H1 (cell line): ENCODE results near the gene CYB5B. TPM values are rescaled to one million over a fixed set of nuclear protein-coding genes. Genes with fewer than 3 reads are reported as not detected.

Experiments
- EGR1 ChIP-seq: IDR thresholded peaks from 2 replicates; pipeline ENCODE4 v1.6.1; 2011; ENCODE audit warnings: low read depth, low read length, borderline replicate concordance
- GTF2F1 ChIP-seq: IDR thresholded peaks from 2 replicates; pipeline ENCODE4 v1.6.1; 2012; ENCODE audit warnings: low read depth, low read length, improper control_type of control experiment, borderline replicate concordance
- HDAC6 ChIP-seq: IDR thresholded peaks from one replicate; pipeline ENCODE4 v1.7.1; 2012; ENCODE audit warnings: low read depth, mild to moderate bottlenecking, inconsistent platforms, low read length, moderate library complexity
- KDM1A ChIP-seq: fragments of 200-600, 300-600 bp; sonication (generic); IDR thresholded peaks from 2 replicates; pipeline ENCODE4 v1.7.1; 2016; ENCODE audit warnings: mild to moderate bottlenecking, low read length, borderline replicate concordance
- MAFK ChIP-seq: IDR thresholded peaks from 2 replicates; pipeline ENCODE4 v1.6.1; 2012; ENCODE audit warnings: low read depth, mild to moderate bottlenecking, improper control_type of control experiment, low read length
- RNF2 ChIP-seq: fragments of 200-900, 300-1000 bp; sonication (generic); IDR thresholded peaks from 2 replicates; pipeline ENCODE4 v1.7.1; 2016; ENCODE audit warnings: borderline replicate concordance, low read depth, mild to moderate bottlenecking, antibody characterized with exemption, low read length; ENCODE audit not compliant: poor library complexity, severe bottlenecking; ENCODE audit errors: missing control alignments
- polyA plus RNA-seq, 7 experiments: library from polyadenylated mRNA; depleted of rRNA in 3 of 7; stranded (reverse) in 5 of 7; unstranded in 2 of 7; fragments of >200 nt in 5 of 7; fragments of 200-250 nt in 2 of 7; gene quantifications; 1 replicate in 5 of 7; 2 replicates in 1 of 7; 4 replicates in 1 of 7; pipeline versions ENCODE4 v1.2.1 to v1.2.3, GENCODE V29; 2011 to 2013; ENCODE audit warnings: missing spikeins in 2 of 7, mixed read lengths in 2 of 7
- total RNA-seq: library from RNA; stranded (reverse); fragmentation: NEBNext Ultra II Directional; extraction: Animal tissue kit (Norgen Biotek cat#: 25700); gene quantifications from 2 replicates; pipeline ENCODE4 v1.2.1, GENCODE V29; 2021
- TF ChIP-seq, protein P1 (sequence below): IDR thresholded peaks from 2 replicates; pipeline ENCODE4 v1.6.1; 2011; ENCODE audit warnings: low read length, improper control_type of control experiment
- TF ChIP-seq, protein P2 (sequence below): fragments of 300-600 bp; sonication (generic); IDR thresholded peaks from 2 replicates; pipeline ENCODE4 v1.7.1; 2012; ENCODE audit warnings: low read length, moderate library complexity, mild to moderate bottlenecking, inconsistent platforms; ENCODE audit not compliant: insufficient replicate concordance

Gene CYB5B
- total and polyA plus RNA-seq, 2 of the 8 experiments (the other 6 are each of a cell fraction or from before 2014, with no cell fraction given) = 108 to 127 TPM

DNA sequence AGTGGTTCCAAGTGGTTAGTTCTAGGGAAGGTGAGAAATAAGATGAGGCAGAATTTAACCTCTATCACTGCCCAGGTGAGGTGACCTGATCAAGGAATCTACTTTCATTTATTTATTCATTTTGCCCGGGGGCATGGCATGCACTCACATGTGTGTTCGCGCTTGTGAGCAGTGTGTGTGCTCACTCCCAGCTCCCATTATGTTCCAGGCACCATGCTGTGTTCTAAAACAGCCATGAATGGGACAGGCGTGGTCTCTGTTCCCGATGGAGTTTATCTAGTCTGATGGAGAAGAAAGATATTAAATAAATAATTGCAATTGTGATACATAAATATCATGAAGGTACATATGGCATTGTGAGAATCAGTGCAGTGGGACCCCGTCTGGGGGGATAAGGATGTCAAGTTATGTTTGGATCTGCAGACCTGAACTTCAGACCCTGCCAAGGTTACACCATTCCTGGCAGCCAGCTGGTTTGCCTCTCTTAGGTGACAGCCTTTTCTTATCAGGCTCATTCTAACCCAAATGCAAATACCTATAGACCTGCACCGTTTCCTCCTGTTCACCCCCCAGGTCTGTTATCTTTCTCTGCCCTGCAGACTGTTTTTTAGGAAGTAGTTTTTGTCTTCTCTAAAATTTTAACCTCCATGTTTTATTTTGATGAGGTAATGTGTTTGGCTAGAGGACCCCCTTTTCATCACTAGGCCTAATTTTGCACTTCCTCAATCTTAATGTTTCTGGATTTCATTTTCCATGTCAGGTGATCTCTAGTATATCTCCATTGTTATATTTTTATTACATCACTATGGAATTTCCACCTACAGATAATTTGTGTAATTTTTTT, 11.8 kb downstream of the CYB5B start (continued):
- no peak for TF ChIP-seq GTF2F1
- no peak for TF ChIP-seq EGR1
- TF ChIP-seq, protein P1, sequence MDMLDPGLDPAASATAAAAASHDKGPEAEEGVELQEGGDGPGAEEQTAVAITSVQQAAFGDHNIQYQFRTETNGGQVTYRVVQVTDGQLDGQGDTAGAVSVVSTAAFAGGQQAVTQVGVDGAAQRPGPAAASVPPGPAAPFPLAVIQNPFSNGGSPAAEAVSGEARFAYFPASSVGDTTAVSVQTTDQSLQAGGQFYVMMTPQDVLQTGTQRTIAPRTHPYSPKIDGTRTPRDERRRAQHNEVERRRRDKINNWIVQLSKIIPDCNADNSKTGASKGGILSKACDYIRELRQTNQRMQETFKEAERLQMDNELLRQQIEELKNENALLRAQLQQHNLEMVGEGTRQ = no peak
- TF ChIP-seq HDAC6 = no peak
- TF ChIP-seq MAFK = no peak
- TF ChIP-seq, protein P2, sequence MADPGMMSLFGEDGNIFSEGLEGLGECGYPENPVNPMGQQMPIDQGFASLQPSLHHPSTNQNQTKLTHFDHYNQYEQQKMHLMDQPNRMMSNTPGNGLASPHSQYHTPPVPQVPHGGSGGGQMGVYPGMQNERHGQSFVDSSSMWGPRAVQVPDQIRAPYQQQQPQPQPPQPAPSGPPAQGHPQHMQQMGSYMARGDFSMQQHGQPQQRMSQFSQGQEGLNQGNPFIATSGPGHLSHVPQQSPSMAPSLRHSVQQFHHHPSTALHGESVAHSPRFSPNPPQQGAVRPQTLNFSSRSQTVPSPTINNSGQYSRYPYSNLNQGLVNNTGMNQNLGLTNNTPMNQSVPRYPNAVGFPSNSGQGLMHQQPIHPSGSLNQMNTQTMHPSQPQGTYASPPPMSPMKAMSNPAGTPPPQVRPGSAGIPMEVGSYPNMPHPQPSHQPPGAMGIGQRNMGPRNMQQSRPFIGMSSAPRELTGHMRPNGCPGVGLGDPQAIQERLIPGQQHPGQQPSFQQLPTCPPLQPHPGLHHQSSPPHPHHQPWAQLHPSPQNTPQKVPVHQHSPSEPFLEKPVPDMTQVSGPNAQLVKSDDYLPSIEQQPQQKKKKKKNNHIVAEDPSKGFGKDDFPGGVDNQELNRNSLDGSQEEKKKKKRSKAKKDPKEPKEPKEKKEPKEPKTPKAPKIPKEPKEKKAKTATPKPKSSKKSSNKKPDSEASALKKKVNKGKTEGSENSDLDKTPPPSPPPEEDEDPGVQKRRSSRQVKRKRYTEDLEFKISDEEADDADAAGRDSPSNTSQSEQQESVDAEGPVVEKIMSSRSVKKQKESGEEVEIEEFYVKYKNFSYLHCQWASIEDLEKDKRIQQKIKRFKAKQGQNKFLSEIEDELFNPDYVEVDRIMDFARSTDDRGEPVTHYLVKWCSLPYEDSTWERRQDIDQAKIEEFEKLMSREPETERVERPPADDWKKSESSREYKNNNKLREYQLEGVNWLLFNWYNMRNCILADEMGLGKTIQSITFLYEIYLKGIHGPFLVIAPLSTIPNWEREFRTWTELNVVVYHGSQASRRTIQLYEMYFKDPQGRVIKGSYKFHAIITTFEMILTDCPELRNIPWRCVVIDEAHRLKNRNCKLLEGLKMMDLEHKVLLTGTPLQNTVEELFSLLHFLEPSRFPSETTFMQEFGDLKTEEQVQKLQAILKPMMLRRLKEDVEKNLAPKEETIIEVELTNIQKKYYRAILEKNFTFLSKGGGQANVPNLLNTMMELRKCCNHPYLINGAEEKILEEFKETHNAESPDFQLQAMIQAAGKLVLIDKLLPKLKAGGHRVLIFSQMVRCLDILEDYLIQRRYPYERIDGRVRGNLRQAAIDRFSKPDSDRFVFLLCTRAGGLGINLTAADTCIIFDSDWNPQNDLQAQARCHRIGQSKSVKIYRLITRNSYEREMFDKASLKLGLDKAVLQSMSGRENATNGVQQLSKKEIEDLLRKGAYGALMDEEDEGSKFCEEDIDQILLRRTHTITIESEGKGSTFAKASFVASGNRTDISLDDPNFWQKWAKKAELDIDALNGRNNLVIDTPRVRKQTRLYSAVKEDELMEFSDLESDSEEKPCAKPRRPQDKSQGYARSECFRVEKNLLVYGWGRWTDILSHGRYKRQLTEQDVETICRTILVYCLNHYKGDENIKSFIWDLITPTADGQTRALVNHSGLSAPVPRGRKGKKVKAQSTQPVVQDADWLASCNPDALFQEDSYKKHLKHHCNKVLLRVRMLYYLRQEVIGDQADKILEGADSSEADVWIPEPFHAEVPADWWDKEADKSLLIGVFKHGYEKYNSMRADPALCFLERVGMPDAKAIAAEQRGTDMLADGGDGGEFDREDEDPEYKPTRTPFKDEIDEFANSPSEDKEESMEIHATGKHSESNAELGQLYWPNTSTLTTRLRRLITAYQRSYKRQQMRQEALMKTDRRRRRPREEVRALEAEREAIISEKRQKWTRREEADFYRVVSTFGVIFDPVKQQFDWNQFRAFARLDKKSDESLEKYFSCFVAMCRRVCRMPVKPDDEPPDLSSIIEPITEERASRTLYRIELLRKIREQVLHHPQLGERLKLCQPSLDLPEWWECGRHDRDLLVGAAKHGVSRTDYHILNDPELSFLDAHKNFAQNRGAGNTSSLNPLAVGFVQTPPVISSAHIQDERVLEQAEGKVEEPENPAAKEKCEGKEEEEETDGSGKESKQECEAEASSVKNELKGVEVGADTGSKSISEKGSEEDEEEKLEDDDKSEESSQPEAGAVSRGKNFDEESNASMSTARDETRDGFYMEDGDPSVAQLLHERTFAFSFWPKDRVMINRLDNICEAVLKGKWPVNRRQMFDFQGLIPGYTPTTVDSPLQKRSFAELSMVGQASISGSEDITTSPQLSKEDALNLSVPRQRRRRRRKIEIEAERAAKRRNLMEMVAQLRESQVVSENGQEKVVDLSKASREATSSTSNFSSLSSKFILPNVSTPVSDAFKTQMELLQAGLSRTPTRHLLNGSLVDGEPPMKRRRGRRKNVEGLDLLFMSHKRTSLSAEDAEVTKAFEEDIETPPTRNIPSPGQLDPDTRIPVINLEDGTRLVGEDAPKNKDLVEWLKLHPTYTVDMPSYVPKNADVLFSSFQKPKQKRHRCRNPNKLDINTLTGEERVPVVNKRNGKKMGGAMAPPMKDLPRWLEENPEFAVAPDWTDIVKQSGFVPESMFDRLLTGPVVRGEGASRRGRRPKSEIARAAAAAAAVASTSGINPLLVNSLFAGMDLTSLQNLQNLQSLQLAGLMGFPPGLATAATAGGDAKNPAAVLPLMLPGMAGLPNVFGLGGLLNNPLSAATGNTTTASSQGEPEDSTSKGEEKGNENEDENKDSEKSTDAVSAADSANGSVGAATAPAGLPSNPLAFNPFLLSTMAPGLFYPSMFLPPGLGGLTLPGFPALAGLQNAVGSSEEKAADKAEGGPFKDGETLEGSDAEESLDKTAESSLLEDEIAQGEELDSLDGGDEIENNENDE = no peak
- TF ChIP-seq RNF2 = no peak
- TF ChIP-seq KDM1A = no peak
